Putamen (tissue), 1 donor: ENCODE measurements around the gene DYNLRB1.

Experiments used
- DNase-seq: peaks from one replicate; pipeline ENCODE4 v3.0.0-alpha.2; 2016; ENCODE audit warnings: low spot score

Gene DYNLRB1

DNA sequence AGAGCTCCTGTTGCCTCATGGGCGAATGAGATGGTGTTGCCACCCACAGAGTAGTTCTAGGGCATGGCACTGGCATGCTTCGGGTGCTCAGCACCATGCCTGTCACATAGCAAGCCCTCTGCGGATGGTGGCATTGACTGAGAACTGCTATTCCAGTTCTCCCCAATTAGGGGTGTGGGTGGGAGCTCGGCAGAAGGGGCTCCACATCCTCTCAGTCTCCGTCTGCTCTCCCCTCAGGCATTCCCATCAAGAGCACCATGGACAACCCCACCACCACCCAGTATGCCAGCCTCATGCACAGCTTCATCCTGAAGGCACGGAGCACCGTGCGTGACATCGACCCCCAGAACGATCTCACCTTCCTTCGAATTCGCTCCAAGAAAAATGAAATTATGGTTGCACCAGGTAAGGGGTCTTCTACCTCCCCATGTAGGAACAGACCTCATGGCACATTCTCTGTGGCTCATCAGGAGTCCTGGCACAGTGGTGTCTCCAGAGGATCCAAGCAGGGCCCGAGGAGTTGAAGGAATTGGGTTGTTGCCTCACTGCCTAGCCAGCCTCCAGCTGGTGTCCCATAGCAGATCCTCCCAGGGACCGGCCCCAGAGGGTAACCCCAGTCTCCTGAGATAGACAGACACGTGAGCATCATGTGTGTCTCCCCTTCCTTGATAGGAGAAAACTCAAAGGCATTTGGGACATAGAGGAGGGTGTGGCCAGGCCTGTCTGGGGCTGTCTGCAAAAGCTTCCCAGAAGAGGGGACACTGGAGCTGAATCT, 18.4 kb downstream of the DYNLRB1 start:
- DNase-seq, result no peak

DNA sequence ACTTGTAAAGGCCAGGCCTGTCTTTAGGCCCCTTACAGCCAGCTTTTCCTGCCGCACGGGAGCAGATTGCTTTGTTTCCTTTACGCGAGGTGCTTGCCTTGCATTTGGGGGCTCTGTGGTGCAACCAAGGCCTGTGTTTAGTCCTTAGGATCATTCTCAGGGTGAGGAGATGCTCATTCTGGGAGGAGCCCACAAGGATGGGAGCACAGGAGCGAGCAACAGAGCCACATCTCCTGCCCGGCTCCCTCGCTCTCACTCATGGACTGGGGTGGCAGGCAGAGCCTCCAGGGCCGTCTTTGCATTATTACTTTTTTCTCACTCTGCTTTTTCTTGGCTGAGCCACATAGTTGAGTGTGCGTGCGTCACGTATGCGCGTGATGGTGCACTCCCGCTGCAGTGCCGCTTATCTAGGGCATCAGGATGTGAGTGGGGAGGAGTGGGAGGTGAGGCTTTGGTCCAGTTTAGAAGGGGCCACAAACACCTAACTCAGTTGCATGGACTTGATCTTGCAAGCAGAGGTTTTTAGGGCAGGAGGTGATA, 19.1 kb downstream of the DYNLRB1 start:
- DNase-seq, result no peak

DNA sequence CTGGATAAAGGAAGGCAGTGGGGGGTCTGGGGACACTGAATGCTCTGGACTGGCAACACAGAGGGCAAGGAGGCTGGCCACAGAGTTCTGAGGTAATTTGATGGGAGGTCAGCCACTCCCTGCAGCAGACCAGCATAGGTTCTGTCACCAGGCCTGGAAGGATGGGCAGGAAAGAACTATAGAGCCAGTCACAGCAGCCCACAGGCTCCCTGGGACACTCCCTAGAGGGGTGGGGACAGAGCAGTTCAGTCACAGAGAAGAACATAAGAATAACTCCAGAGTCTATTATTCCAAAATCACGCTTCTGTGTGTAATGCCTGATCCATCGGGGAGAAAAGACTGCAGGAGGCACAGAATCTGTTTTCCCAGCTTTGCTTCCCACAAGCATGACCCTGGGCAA, 19.6 kb downstream of the DYNLRB1 start:
- no peak for DNase-seq

DNA sequence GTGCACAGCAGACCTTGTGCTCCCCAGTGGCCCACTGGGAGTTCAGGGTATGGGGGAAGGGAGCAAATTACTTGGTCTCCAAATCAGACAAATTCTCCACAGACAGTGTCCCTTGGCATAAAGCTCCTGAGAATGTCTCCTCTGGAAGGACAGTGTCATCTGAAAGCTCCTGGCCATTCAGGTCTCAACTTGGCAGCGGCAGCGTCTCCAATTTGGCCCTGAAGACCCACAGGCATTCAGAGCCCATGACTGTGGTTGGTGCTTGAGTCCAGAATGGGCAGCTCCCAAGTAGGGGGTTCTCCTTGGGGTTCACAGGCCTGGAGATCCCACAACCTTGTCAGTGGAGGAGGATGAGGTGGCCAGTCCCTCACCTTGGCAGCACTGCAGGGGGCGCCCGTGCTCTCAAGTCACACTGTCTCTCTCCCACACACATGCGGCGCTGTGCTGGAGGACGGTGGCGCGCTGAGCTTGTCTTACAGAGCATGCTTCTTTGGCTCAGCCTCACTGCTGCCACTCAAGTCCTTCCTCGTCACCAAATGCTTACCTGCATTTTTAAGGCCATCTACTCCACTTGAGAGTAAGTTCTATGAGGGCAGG, 20.7 kb downstream of the DYNLRB1 start:
- peak; percentile 50 for DNase-seq

DNA sequence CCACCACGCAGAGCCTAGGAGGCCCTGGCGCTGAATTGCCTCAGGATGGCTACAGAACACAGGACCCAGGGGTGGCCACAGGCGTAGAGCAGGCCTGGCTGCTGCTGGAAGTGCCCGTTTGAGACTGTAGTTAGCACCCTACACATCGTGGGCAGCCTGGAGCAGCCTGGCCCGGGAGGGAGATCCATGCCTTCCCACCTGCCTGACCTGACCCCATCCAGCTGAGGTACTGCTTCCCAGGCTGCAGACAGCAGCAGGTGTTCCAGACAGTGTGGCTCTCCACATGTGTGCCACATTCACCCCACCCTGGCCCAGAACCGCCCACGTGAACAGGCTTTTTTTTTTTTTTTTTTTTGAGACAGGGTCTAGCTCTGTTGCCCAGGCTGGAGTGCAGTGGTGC, 21.4 kb downstream of the DYNLRB1 start:
- no peak for DNase-seq

DNA sequence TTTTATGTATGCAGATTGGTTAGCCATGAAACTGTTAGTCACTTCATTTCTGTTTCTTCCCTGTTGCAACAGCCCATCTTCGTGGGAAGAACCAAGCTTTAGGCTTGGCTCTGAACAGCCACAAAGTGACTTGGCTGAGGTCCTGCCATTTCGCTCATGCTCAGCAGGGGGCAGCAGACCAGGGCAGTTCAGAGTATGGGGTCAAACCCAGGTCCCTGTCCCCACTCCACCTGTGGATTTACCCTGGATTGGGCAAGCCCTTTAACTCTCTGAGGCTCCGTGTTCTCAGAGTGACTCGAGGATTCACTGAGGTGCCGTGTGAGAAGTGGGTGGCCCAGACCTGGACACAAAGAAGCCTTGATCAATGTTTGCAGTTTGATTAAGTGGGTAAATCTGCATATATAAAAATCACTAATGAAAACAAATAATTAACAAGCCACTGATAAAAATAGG, 22.5 kb downstream of the DYNLRB1 start:
- DNase-seq, result no peak

DNA sequence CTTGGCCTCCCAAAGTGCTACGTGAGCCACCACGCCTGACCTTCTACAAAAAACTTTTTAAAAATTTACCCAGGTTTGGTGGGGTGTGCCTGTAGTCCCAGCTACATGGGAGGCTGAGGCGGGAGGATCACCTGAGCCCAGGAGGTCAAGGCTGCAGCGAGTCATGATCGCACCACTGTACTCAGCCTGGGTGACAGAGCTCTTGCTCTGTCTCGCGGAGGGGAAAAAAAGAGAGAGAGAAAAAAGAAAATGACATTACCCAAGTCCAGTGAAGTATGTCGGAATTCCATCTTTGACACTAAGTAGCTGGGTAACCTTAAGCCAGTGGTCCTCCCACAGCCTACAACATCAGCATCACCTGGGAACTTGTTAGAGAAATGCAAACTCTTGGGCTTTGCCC, 23.5 kb downstream of the DYNLRB1 start:
- DNase-seq, result no peak

DNA sequence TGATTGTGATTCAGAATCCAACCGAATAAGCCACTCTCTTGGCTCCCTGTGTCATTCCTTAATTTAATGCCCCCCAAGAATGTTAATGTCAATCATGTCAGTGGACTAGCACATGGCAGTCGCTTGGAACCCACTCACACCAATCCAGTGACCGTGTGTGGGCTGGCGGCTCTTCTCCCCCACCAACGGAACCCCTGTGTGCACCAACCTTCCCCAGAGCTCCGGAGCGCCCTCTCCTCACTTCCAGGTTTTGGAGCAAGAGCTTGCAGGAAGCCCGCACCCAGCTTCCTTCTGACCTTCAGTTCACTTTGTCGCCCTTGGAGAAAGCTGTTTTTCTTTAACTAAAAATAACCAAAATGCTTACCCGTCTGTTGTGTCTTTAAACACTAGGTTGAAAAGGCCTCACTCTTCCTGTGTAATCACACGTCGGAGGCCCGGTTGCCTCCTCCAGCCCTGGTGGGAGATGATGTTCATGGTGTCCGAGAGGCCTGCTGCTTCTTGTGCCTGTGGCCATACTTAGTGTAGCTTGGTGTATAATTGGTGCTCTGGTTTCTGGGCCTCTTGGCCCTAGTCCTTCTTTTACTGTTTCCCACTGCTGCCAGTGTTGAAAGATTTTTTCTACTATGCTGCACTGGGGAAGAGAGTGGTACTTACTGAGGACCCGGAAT, 24.5 kb downstream of the DYNLRB1 start:
- DNase-seq, result no peak

DNA sequence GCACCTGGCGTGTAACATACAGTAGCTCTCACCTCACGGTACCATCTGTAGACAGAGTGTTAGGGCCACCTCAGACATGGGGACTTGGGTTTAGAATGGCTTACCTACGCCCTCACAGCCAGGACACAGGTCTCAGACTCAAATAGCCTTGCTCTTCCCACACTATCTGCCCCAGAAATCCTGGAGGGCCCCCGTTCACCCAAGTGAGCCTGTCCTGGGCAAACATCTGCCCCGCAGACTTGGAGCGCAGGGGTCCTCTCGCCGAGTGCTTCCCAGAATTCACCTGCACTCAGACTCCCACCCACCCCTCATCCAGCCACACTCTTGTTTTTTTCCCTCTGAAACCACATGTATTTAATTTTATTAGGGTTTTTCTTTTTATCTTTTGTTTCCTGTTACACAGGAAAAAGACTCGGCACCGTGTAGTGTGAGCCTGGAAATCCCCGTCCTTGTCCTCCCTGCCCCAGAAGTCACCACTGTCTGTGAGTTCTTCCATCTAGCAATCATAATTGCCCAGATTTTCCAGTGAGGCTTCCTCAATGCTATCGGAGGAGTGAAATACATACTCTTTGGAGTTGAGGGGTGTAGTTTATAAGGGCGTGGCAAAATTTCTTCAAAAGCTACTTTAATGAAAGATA, 25.2 kb downstream of the DYNLRB1 start:
- DNase-seq, result no peak

DNA sequence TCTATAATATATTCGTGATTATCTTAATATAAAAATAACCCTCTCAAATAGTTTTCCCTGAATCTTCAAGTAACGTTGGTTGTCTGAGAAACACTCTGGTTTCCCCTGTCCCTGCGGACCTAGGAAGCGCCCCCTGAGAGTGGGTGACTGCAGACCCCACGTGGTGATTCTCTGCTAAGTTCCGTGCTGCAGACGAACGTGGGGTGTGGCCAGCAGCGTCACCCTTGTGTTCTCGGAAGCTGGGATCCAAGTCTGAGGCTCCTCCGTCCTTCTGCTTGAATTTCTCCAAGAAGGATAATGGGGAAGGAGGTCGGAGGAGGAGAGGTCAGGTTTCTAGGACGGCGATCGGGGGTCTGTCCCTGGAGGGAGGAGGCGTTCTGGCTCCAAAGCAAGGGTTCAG, 25.7 kb downstream of the DYNLRB1 start:
- DNase-seq, result no peak

DNA sequence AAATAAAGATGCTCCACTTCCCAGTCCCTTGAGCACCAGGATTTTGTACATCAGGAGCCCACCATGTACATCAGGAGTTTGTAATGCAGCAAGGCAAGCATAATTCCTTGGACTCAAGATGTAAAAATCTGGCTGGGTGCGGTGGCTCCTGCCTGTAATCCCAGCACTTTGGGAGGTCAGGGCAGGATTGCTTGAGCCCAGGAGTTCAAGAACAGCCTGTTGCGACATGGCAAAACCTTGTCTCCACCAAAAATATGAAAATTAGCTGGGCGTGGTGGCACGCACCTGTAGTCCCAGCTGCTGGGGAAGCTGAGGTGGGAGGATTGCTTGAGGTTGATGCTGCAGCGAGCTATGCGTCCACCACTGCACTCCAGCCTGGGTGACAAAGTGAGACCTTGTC, 26.2 kb downstream of the DYNLRB1 start:
- DNase-seq, result no peak

DNA sequence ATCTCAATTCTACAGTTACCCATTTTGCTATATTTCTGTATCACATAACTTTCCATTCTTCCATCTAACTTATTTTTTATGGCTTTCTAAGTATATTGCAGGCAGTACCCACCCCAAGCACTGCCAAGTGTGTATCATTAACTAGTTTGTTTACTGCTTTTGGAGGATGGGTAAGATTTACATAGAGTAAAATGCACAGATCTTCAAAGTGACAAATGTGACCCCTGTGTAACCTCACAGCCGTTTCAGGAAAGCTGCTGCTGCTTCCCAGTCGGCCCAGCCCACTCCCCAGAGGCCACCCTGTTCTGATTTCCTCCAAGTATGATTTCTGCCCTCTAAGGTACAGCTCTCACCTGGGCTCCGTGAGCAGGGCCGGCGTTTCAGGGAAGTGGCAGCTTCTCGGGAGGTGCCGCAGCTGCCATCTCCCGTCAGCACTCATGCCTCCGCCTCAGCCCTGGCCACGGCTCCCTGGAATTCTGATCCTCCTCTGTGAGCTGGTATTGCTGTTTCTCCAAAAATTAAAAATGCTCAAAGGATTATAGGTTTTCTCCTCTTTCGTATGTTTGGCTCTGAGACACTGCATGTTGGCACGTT, 27.3 kb downstream of the DYNLRB1 start:
- no peak for DNase-seq

DNA sequence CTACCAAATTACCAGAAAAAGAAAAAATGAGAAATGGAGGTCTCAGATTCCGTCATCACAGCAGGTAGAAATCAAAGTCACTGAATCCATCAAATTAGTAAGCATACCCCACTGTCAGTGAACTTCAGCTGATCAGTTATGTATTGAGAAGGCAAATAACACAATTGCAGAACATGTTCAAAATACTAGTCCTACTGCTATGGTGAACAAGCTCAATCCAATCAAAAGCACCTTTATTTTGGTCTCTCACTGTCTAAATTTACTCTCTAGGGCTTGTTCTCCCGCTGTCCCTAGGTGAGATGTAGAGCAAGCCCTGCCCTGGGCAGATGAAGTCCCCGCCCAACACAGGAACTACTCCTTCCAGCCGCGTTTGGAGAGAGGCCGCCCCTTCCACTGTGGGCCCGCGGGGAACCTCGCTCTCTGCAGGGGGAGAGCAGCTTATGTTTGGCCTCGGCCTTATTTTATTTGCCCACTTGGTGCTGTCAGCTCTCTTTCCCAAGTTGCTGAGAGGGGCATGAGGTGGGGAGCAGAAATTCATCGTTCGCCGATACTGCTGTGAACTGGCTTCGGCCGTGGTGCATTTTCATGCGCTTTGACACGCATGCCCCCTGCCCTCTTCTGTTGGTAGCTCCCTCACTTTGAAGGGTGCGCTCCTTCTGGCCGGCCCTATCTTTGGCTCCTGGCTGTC, 28.0 kb downstream of the DYNLRB1 start:
- no peak for DNase-seq

DNA sequence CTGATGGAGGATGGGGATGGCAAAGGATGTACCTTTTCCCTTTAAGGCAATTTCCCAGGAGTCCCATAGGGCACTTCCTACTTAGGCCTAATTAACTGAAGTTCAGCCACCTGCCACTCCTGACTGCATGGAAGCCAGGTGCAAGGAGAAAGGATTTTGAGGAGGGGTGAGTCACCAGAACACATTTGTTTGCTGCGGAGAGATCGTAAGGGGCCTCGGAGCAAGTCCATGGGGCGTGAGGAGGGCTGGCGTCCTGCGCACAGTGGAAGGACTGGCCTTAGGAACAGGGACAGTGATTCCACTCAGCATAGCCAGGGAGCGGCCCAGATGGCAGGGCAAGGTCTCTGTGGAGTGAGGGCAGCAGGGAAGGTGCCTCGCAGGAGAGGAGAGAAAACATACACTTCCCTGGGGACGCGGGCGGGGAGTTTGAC, 30.5 kb downstream of the DYNLRB1 start:
- no peak for DNase-seq

DNA sequence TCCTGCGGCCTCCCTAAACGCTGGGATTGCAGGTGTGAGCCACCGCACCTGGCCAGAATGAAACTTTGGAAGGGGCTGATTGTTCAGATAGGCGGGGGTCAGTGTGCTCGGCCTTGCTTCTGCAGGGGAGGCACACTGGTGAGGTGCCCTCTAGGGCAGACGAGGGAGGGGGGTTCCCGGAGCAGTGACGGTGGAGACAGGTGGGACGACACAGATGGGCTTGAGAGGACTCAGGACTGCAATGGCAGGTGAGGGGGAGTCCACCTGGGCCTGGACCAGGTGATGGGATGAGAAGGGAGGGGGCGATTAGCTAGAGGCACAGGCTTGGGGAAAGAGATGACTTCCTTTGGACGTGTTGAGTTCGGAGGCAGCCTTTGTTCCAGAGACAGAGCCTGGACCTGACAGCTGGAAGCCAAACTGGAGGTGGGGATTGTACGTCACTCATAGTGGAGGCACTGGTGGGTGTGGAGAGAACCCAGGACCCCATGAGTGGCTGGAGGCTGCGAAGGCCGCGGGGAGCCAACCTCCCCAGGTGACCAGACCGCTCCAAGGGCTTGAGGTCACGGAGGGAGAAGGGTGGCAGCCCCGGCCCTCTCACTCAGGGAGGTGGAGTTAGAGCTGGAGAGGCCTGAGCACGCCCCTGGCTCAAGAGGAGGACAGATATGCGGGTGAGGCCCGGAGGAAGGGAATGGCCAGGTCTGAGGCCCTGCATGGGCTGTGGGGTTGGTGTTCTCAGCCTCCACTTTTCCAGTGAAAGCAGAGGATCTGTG, 31.8 kb downstream of the DYNLRB1 start:
- no peak for DNase-seq

DNA sequence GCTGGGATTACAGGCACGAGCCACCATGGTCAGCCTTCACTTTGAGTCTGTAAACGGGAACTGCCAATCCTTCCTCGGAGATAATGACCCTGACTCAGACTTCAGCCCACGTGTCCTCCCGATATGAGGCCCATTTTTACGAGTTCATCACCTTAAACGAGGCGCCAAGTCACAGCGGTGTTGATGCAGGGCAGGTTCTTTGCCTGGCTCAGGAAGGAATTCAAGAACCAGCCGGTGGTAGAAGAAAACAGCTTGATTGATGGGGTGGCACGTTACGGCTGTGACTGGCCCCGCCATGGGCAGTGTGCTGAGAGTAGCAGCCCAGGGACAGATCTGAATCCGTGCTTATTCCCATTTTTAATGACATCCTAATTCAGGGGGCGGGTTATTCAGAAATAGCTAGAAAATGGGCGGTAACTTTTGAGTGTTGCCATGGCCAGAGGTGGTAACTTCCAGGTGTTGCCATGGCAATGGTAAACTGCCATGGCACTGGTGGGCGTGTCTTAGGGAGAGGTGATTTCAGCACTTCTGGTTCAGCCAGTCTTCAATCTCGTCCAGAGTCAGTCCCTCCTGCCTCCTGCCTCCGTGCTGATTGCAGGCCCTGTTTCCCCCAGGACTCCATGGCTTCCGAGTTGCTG, 33.2 kb downstream of the DYNLRB1 start:
- DNase-seq, result no peak

DNA sequence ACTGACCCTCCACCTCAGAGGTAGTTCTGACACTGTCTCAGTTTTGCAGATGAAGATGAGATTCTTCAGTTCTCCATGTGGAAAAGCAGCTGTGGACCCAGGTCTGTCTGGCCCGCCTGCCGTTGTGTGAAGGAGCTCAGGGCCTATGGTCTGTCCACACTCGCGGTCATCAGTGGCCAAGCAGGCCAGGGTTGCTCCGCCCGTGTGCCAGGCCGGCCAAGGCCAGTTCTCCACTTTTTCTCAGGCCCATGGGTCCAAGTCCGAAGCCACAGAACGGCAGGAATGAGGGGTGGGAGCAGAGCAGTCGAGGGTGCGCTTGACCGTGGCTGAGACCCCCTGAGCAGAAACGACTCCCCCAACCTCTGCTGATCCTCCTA, 33.7 kb downstream of the DYNLRB1 start:
- no peak for DNase-seq

DNA sequence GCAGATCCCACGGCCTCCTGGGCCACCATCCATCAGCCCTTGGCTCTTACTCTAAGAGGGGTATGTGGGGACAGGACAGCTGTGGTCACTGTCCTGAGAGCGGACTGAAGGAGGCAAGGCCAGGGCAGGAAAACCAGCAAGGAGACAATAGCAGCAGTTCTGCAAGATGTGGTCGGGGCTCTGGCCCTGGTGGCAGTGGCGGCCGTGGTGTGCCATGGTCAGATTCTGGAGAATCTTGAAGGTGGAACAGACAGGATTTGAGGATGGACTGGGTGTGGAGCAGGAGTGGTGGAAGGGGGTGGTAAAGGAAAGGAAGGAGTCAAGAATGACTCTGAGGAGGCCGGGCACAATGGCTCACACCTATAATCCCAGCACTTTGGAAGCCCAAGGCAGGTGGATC, 36.3 kb downstream of the DYNLRB1 start:
- DNase-seq, result no peak

DNA sequence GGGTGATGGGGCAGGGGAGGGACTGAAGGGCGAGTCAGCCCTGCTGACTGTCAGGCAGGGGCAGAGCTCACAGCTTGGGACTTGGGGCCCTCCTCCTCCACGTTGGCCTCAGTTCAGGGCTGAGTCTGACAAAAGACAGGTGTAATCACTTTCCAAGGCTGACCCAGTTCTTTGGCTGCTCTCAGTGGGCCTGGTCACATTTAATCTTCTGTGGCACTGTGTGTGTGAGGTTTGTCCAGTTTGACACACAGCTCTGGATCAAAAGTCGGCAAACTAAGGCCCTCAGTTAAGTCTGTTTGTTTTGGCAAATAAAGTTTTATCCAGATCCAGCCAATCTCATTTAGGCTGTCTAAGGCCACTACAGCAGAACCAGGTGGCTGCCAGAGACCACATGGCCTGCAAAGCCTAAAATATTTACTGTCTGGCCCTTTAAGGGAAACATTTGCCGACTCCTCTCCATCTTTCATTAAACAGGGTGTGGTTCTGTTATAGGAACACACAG, 37.2 kb downstream of the DYNLRB1 start:
- DNase-seq, result no peak

DNA sequence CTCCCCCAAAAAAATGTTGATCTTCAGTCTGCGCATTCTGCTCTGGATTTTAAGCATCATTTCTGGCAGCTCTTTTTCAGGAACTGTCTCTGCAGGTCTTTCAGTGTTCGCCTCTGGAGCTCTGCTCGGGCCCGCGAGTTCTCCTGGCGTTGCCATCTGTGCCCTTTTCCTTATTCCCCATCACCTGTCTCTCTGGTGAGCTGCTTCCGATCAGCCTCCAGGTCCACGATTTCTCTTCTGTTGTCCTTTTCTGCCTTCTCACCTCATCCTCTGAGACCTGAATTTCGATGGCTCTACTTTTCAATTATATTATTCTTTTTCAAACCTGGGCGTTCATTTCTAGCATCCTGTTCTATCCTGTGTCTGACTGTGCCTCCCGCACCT, 41.7 kb downstream of the DYNLRB1 start:
- DNase-seq, result no peak
